K562 (cell line): ENCODE measurements around the gene ZNF831. TPM values are rescaled to one million over a fixed set of nuclear protein-coding genes. Genes with fewer than 3 reads are reported as not detected.

Source experiments
- ATAC-seq: fragments of 200-7000 bp; cut with Tn5 transposase; 3 replicates; pipeline ENCODE4 v1.9.1; 2020; ENCODE audit warnings: moderate library complexity
- BruUV-seq: library from RNA; stranded (reverse); fragments of 400-500 nt; replicated peaks from 2 replicates; lab custom pipeline; 2021; lab: Mats Ljungman, UMichigan
- CTCF ChIA-PET: fragments of 300-600 bp; formaldehyde crosslinking; extraction: SDS; loops from one replicate; lab custom pipeline; 2021; ENCODE audit warnings: low intra/inter-chr PET ratio; lab: Yijun Ruan, JAX
- POLR2A ChIA-PET: fragments of 300-600, 350-650 bp; sonication (Branson Sonifier 250); formaldehyde crosslinking; extraction: SDS; loops from one replicate; lab custom pipeline; 2021; ENCODE audit warnings: antibody characterized with exemption, inconsistent platforms; lab: Yijun Ruan, JAX
- DNase-seq, 4 experiments: peaks; one replicate each; pipeline versions ENCODE4 v3.0.0 to v3.0.0-alpha.2; 2011 to 2018; ENCODE audit warnings: low spot score in 3 of 4, mixed read lengths in 3 of 4; ENCODE audit errors: extremely low read depth in 1 of 4
- FAIRE-seq: peaks from 2 replicates; lab custom pipeline; 2011; peaks lifted over from hg19 to GRCh38; lab: Jason Lieb, UNC
- H2AFZ ChIP-seq: 2 replicates; pipeline ENCODE4 v1.6.0; 2011; ENCODE audit warnings: low read depth, low read length, control low read depth, inconsistent platforms
- H3K27ac ChIP-seq: fragments of 200-600 bp; 3 replicates; pipeline ENCODE4 v1.8.0; 2011; ENCODE audit warnings: low read depth, mild to moderate bottlenecking, control low read depth, inconsistent platforms, low read length, moderate library complexity, mixed read lengths; ENCODE audit errors: extremely low read depth
- H3K27me3 ChIP-seq, 2 experiments: fragments of 300-600 bp in 1 of 2; 2 replicates in 1 of 2; 3 replicates in 1 of 2; pipeline versions ENCODE4 v1.6.0 to v1.8.0; 2011; ENCODE audit warnings: inconsistent platforms in 2 of 2, low read length in 2 of 2, mild to moderate bottlenecking in 1 of 2, mixed read lengths in 1 of 2, moderate library complexity in 1 of 2; ENCODE audit not compliant: control insufficient read depth in 2 of 2, insufficient read depth in 2 of 2
- H3K36me3 ChIP-seq: fragments of 300-600 bp; 3 replicates; pipeline ENCODE4 v1.8.0; 2011; ENCODE audit warnings: mild to moderate bottlenecking, low read length, inconsistent platforms; ENCODE audit not compliant: control insufficient read depth, insufficient read depth
- H3K4me1 ChIP-seq, 2 experiments: fragments of 200-600 bp in 1 of 2; replicated peaks in 1 of 2; 2 replicates in 1 of 2; 3 replicates in 1 of 2; pipeline versions ENCODE4 v1.5.1 to v1.8.0; 2011; ENCODE audit warnings: inconsistent platforms in 2 of 2, low read length in 2 of 2, mild to moderate bottlenecking in 1 of 2, mixed read lengths in 1 of 2, moderate library complexity in 1 of 2; ENCODE audit not compliant: control insufficient read depth in 2 of 2, insufficient read depth in 2 of 2
- H3K4me2 ChIP-seq: 2 replicates; pipeline ENCODE4 v1.6.1; 2011; ENCODE audit warnings: low read length, control low read depth, inconsistent platforms, mixed read lengths; ENCODE audit not compliant: insufficient read depth
- H3K4me3 ChIP-seq: fragments of 200-600 bp; sonication (generic), shearing (Covaris generic); 2 replicates; pipeline ENCODE4 v1.5.1; 2016; ENCODE audit warnings: control low read depth, inconsistent platforms
- H3K79me2 ChIP-seq: fragments of 200-600 bp; 3 replicates; pipeline ENCODE4 v1.8.0; 2011; ENCODE audit warnings: low read length, inconsistent platforms; ENCODE audit not compliant: control insufficient read depth, insufficient read depth
- H3K9ac ChIP-seq, 2 experiments: 2 replicates each; pipeline versions ENCODE4 v1.6.0 to v1.6.1; 2011; ENCODE audit warnings: low read depth in 2 of 2, low read length in 2 of 2, control low read depth in 1 of 2, inconsistent platforms in 1 of 2, mild to moderate bottlenecking in 1 of 2, mixed read lengths in 1 of 2; ENCODE audit not compliant: insufficient read depth in 1 of 2
- H3K9me1 ChIP-seq: one replicate; pipeline ENCODE4 v1.6.0; 2011; ENCODE audit warnings: inconsistent platforms, mild to moderate bottlenecking, low read length, moderate library complexity; ENCODE audit not compliant: control insufficient read depth, insufficient read depth
- H3K9me3 ChIP-seq: replicated peaks from 2 replicates; pipeline ENCODE4 v1.5.1; 2011; ENCODE audit warnings: low read depth, low read length, inconsistent platforms; ENCODE audit not compliant: control insufficient read depth, insufficient read depth
- H4K20me1 ChIP-seq: replicated peaks from 2 replicates; pipeline ENCODE4 v1.6.1; 2011; ENCODE audit warnings: low read length, inconsistent platforms, mixed read lengths; ENCODE audit not compliant: control insufficient read depth, insufficient read depth
- NR1H2 ChIP-seq: sonication (generic); formaldehyde crosslinking; IDR thresholded peaks from 2 replicates; pipeline ENCODE4 v1.4.0; 2020; ENCODE audit warnings: mild to moderate bottlenecking, missing genetic modification reagents
- RBM14 ChIP-seq: fragments of 200-400 bp; formaldehyde crosslinking; IDR thresholded peaks from 2 replicates; pipeline ENCODE4 v1.6.1; 2018; ENCODE audit warnings: low read depth, mild to moderate bottlenecking, low read length, moderate library complexity, borderline replicate concordance; ENCODE audit not compliant: insufficient read depth
- WGBS: fragments of 100-300 bp; shearing (Covaris generic); methylation state at CpG from one replicate; pipeline ENCODE4 v1.1.6; 2016; ENCODE audit warnings: low coverage, mixed read lengths; ENCODE audit not compliant: insufficient coverage; ENCODE audit errors: missing lambda C conversion rate; 5-methylcytosine and 5-hydroxymethylcytosine counted together
- in situ Hi-C: fragments of 300-500 bp; cut with MboI; formaldehyde crosslinking; loops from 4 replicates; pipeline ENCODE4 v1.15.0; 2018; ENCODE audit warnings: inconsistent platforms, mixed read lengths
- intact Hi-C: fragments of 100-400 bp; cut with micrococcal nuclease; formaldehyde crosslinking; loops from 2 replicates; pipeline ENCODE4 v1.14.2; 2022
- polyA plus RNA-seq, 8 experiments: library from polyadenylated mRNA; depleted of rRNA in 4 of 8; stranded (reverse) in 5 of 8; unstranded in 3 of 8; fragments of >200 nt; fragmentation: Nextera tagmentation in 2 of 8; fragmentation: Illumina TruSeq in 1 of 8; extraction: Ambion mirVana in 2 of 8; extraction: Trizol in 1 of 8; gene quantifications; 2 replicates each; pipeline versions ENCODE4 v1.2.1 to v1.2.3, GENCODE V29; 2011 to 2014; ENCODE audit warnings: inconsistent platforms in 1 of 8, missing spikeins in 1 of 8
- total RNA-seq, 7 experiments: library from RNA; depleted of rRNA in 6 of 7; stranded (reverse); fragments of >200 nt in 6 of 7; fragmentation: Illumina TruSeq in 2 of 7; extraction: Trizol in 2 of 7; gene quantifications; 2 replicates each; pipeline versions ENCODE4 v1.2.1 to v1.2.3, GENCODE V29; 2011 to 2021; ENCODE audit warnings: low replicate concordance in 1 of 7
- TF ChIP-seq, protein P1 (sequence below): fragments of 250-450 bp; sonication (Bioruptor Pico); IDR thresholded peaks from 2 replicates; pipeline ENCODE4 v1.5.0; 2020; ENCODE audit warnings: mild to moderate bottlenecking, borderline replicate concordance
- TF ChIP-seq, protein P2 (sequence below): fragments of 250-450 bp; sonication (Bioruptor Pico); IDR thresholded peaks from 2 replicates; pipeline ENCODE4 v1.5.0; 2021

The ZNF831 gene
- total and polyA plus RNA-seq, 9 of the 15 experiments (the other 6 are each of a cell fraction or from before 2014, with no cell fraction given) = not detected

DNA sequence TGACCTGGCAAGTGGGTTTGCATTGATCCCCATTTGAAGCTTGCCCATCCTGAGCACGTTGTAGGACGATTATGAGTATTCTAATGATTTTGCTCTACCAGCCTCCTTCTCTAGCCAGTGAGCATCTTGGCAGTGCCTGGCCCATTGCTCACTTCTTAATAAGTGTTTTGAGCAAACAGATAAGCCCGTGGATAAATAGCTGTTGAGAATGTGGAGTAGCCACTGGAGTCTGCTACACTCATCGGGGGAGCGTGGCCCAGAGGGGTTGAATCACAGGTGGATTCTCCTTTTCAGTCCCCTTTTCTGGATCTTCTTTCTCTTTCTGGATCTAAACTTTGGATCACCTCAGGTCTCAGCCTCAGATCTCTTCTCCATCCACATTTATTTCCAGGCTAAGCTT, 120.8 kb downstream of the ZNF831 start:
- no peak for TF ChIP-seq RBM14
- TF ChIP-seq, all 486 proteins: peak for 0
- H3K4me2 ChIP-seq = no peak overlapping the region
- H3K9me1 ChIP-seq = no peaks in the 10 kb centered on the region
- H3K36me3 ChIP-seq = no peaks in the 10 kb centered on the region
- FAIRE-seq (no peak), ATAC-seq (no peak), DNase-seq (no peak)
- ChIA-PET CTCF (no interaction called here), POLR2A (no interaction called here)
- in situ Hi-C loops = no loop called here
- H3K4me1 ChIP-seq = no peaks in the 10 kb centered on the region
- H3K79me2 ChIP-seq = no peaks in the 10 kb centered on the region
- intact Hi-C loops = no loop called here
- H3K4me3 ChIP-seq = no peak overlapping the region
- no TSS peak for BruUV-seq
- WGBS = 0% methylated on average over 5 of the region's 5 CpGs
- H2AFZ ChIP-seq = no peak overlapping the region
- peaks cover 0 to 8% of the 10 kb centered on the region in 2 experiments; a peak in 1 of 5 replicates for H3K27me3 ChIP-seq
- no peaks in the 10 kb centered on the region for H3K9me3 ChIP-seq
- no peaks in the 10 kb centered on the region for H4K20me1 ChIP-seq
- no peak overlapping the region for H3K9ac ChIP-seq
- no peak overlapping the region for H3K27ac ChIP-seq

DNA sequence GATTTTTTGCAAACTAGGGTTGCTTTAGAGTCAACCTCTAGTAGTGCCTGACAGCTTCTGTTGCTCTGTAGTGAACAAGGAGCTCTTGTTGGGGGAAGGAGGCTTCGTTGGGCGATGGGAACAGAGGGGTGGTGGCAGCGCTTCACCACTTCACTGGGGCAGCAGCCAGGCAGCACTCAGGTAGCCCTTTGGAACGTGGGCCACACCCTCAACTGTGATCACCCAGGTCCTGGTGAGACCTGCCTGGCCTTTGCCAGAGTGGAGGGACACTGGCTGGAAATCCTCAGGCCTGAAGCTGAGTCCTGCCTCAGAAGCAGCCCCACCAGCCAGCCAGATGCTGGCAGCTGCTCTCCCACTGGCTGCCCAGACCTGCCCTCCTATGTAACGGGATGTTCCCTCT, 126.4 kb downstream of the ZNF831 start:
- H3K36me3 ChIP-seq = no peaks in the 10 kb centered on the region
- no peaks in the 10 kb centered on the region; the same call in 1 of the 2 replicates for H4K20me1 ChIP-seq
- TF ChIP-seq, protein P1, sequence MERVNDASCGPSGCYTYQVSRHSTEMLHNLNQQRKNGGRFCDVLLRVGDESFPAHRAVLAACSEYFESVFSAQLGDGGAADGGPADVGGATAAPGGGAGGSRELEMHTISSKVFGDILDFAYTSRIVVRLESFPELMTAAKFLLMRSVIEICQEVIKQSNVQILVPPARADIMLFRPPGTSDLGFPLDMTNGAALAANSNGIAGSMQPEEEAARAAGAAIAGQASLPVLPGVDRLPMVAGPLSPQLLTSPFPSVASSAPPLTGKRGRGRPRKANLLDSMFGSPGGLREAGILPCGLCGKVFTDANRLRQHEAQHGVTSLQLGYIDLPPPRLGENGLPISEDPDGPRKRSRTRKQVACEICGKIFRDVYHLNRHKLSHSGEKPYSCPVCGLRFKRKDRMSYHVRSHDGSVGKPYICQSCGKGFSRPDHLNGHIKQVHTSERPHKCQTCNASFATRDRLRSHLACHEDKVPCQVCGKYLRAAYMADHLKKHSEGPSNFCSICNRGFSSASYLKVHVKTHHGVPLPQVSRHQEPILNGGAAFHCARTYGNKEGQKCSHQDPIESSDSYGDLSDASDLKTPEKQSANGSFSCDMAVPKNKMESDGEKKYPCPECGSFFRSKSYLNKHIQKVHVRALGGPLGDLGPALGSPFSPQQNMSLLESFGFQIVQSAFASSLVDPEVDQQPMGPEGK = no peak
- TF ChIP-seq, protein P2, sequence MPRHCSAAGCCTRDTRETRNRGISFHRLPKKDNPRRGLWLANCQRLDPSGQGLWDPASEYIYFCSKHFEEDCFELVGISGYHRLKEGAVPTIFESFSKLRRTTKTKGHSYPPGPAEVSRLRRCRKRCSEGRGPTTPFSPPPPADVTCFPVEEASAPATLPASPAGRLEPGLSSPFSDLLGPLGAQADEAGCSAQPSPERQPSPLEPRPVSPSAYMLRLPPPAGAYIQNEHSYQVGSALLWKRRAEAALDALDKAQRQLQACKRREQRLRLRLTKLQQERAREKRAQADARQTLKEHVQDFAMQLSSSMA = no peak
- TF ChIP-seq NR1H2 (CRISPR knock-in tag) = no peak
- H3K27ac ChIP-seq = no peak overlapping the region
- no peaks in the 10 kb centered on the region for H3K79me2 ChIP-seq
- H2AFZ ChIP-seq = no peak overlapping the region
- in situ Hi-C loops (no loop called here), intact Hi-C loops (no loop called here)
- CTCF ChIA-PET = no interaction called here
- no peaks in the 10 kb centered on the region for H3K9me3 ChIP-seq
- no peak overlapping the region for H3K4me2 ChIP-seq
- peaks cover 13 to 35% of the 10 kb centered on the region in 2 experiments; a peak in 4 of 5 replicates for H3K27me3 ChIP-seq
- no peak overlapping the region for H3K9ac ChIP-seq
- no peaks in the 10 kb centered on the region for H3K4me1 ChIP-seq
- FAIRE-seq (no peak), ATAC-seq (no peak), DNase-seq (no peak)
- POLR2A ChIA-PET = interaction anchor here (0.7 kb wide), 1 partner anchor 295 kb away, joined by 3 read pairs; no protein-coding TSS in a partner anchor
- no peak overlapping the region for H3K4me3 ChIP-seq
- no peaks in the 10 kb centered on the region for H3K9me1 ChIP-seq
- BruUV-seq = no TSS peak
- WGBS = 0% methylated on average over 5 of the region's 5 CpGs
